NCI-H2171 (cell line): ENCODE results near the gene MET.
"Not testable (repeated sequence)": the region's sequence is repeated elsewhere in the genome, so short reads cannot be mapped to it uniquely, and the experiment has no call there.

ENCODE experiments used
- DNase-seq: peaks from one replicate; lab custom pipeline; 2025; lab: John Stamatoyannopoulos, UW

MET gene

GRCh38 chr7:116728413-116728812, 56.4 kb downstream of the MET start:
- DNase-seq: no peak

GRCh38 chr7:116730097-116731022, 58.4 kb downstream of the MET start:
- no peak for DNase-seq

- DNase-seq: no peak
Measured at GRCh38 chr7:116731023-116731395, 59.0 kb downstream of the MET start.

DNA sequence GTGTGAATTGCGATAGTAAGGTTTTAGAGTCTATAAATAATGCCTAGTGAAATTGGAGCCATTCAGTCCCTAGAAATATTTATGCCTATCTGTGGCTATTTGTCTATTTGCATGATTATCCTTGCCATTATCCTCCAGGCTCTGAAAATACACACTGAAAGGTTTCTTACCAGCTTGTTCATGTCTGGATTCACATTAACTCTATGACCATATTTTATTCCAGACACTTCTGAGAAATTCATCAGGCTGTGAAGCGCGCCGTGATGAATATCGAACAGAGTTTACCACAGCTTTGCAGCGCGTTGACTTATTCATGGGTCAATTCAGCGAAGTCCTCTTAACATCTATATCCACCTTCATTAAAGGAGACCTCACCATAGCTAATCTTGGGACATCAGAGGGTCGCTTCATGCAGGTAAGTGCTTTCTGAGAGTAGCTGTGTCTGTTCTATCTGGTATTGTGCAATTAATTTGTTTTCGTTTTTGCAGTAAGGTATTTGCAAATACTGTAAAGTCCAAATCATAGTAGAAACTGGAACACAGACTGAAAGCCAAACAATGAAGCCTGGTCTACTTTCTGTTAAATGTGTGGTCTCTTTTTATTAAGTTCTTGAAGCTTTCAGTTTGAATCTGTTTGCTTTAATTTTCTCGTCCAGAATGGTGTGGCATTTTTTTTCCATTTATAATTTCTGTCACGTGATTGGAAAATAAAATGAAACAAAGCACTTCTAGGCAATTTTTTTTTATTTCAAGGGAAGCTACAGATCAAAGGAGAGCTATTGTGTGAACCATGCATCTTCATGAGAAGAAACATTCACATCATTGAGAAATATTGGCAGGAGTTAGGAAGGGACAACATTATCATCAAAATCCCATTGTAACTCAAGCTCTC, 59.7 kb downstream of the MET start:
- no peak for DNase-seq

DNA sequence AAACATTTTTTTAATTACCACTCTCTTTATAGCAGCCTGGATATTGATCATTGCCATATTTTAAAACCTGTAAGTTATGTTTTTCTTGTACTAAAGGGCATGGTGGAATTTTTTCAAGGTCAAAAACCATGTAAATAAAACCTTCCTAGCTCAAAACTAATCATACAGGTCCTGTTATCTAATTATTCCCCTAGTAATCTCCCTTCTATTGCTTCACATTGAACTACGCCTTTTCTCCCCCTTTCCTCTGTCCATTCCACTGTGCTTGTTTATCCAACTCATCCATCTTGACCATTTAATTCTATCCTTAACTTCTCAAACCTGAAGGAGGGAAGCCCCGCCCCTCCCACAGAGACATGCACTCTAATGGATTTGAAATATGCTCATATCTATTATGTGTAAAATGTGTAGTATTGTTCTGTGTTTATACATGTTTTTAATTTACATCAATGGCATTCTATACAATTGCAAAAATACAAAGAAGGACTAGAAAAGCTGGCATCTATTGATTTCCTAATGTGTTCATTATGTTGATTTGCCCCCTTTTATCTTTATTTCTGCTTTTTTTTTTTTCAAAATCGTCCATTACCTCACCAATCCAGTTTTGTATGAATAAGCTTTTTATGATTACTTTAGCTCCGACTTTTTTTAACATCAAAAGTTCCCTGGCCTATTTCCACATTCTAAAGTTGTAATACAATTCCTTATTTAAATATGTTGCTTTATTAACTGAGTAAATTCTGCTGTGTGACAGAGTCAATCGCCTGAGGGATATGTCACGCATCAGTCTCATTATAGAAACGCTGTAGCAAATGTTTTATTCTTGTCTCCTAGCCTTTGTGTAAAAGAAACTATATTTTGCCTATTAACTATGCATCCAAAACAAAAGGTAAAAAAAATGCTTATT, 61.0 kb downstream of the MET start:
- no peak for DNase-seq

- no peak for DNase-seq
Measured at GRCh38 chr7:116733924-116734580, 62.1 kb downstream of the MET start.

GRCh38 chr7:116734710-116735109, 62.7 kb downstream of the MET start:
- DNase-seq: no peak

GRCh38 chr7:116736927-116737715, 65.1 kb downstream of the MET start:
- DNase-seq: no peak

GRCh38 chr7:116738378-116738777, 66.4 kb downstream of the MET start:
- no peak for DNase-seq

DNA sequence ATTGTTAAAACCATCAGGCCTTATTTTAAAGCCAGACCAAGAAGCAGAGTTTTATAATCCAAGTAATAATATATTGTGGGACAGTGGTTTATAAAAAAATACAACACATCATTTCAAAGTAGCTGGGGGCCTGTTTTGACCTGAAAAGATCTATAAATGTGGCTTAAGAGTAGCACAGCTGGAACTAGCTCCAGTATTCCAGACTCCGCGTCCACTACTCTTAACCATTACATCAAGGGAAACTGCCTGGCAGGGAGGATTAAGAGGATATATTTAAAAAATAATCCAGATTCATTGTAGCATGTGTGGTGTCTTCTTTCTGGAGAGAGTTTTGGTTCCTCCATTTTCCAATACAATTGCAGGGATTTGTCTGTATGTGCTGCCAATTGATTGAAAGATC, 67.3 kb downstream of the MET start:
- DNase-seq: no peak

GRCh38 chr7:116740231-116740630, 68.2 kb downstream of the MET start:
- no peak for DNase-seq

- no peak for DNase-seq
Measured at GRCh38 chr7:116740755-116741462, 68.9 kb downstream of the MET start.

DNA sequence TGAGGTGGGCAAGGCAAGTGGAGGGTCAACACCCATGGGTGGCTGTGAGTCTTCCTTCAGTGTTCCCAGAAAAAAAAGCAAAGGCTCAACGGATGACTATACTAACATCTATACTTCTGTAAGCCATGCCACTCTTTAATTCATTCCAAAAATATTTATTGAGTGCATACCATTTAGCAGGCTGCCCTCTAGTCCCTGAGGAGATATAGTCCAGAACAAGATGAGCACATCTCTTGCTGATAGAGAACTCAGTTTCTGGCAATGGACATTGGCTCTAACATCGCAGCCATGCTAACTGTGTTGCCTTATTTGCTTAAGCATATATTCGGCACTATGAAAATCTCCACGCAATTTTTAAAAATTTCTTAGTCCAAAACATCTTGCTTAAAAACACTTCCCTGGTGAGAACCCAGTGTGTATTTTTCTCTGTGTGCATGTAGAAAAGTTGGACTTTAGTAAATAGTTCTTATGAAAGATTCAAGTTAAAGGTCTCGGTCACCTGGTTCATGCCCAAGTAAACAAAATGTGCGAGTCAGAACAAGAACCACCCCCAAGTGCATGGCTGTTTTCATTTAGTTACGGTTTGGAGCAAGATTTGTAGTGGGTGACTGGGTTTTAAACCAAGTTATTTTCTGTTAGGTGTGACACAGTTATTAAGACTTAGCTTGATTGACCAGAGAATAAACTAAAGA, 69.8 kb downstream of the MET start:
- no peak for DNase-seq

DNA sequence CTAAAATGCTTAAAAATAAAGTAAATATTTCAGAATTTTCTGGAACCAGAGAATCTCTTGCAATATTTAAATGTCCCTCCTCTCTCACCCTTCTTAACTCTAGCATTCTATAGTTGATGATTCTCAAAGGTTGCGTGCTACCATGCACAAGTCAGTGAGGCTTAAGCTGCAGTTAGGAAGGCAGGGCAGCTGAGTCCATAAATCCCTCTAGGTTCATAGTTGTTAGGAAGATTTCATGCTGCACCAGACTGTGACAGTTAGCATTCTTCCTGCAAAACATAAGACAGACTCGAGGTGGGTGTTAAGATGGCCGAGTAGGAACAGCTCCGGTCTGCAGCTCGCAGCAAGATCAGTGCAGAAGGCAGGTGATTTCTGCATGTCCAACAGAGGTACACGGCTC, 70.6 kb downstream of the MET start:
- DNase-seq: no peak

GRCh38 chr7:116743835-116744234, 71.8 kb downstream of the MET start:
- not testable (repeated sequence) for DNase-seq

- DNase-seq: not testable (repeated sequence)
Measured at GRCh38 chr7:116746388-116746787, 74.4 kb downstream of the MET start.

- DNase-seq: not testable (repeated sequence)
Measured at GRCh38 chr7:116751070-116751469, 79.1 kb downstream of the MET start.

GRCh38 chr7:116752305-116753074, 80.5 kb downstream of the MET start:
- no peak for DNase-seq
